WTC11 (cell line): ENCODE measurements around the gene SLC44A2. TPM values are rescaled to one million over a fixed set of nuclear protein-coding genes. Genes with fewer than 3 reads are reported as not detected.
A peak's percentile ranks its signal among the peaks of the same experiment; 100 is the strongest.

Source experiments
- ELF4 ChIP-seq: sonication (generic); formaldehyde crosslinking; IDR thresholded peaks from 2 replicates; pipeline ENCODE4 v1.8.1; 2022; ENCODE audit warnings: low read depth, mild to moderate bottlenecking, moderate library complexity, missing genetic modification reagents
- ETV6 ChIP-seq: sonication (generic); formaldehyde crosslinking; IDR thresholded peaks from 2 replicates; pipeline ENCODE4 v1.8.1; 2022; ENCODE audit warnings: mild to moderate bottlenecking, missing genetic modification reagents
- FOXK1 ChIP-seq: sonication (generic); formaldehyde crosslinking; IDR thresholded peaks from 2 replicates; pipeline ENCODE4 v1.8.0; 2022; ENCODE audit warnings: mild to moderate bottlenecking, moderate library complexity, missing genetic modification reagents
- FOXP1 ChIP-seq: sonication (generic); formaldehyde crosslinking; IDR thresholded peaks from 2 replicates; pipeline ENCODE4 v1.8.0; 2022; ENCODE audit warnings: missing genetic modification reagents, mild to moderate bottlenecking, moderate library complexity, borderline replicate concordance
- GRHL2 ChIP-seq: fragments of 250-450 bp; sonication (Bioruptor Pico); IDR thresholded peaks from 2 replicates; pipeline ENCODE4 v1.8.0; 2022; ENCODE audit warnings: mild to moderate bottlenecking, moderate library complexity; ENCODE audit not compliant: insufficient replicate concordance, severe bottlenecking
- HMGA2 ChIP-seq: fragments of 250-450 bp; sonication (Bioruptor Pico); IDR thresholded peaks from 2 replicates; pipeline ENCODE4 v1.4.0; 2021; ENCODE audit warnings: mild to moderate bottlenecking, moderate library complexity
- JUN ChIP-seq: sonication (generic); formaldehyde crosslinking; IDR thresholded peaks from 2 replicates; pipeline ENCODE4 v1.8.0; 2023; ENCODE audit warnings: mild to moderate bottlenecking, missing genetic modification reagents
- MYBL2 ChIP-seq: sonication (generic); formaldehyde crosslinking; IDR thresholded peaks from 2 replicates; pipeline ENCODE4 v1.8.1; 2023; ENCODE audit warnings: mild to moderate bottlenecking, moderate library complexity, missing genetic modification reagents
- NFATC4 ChIP-seq: fragments of 250-450 bp; sonication (Bioruptor Pico); IDR thresholded peaks from 2 replicates; pipeline ENCODE4 v1.9.0; 2021; ENCODE audit warnings: mild to moderate bottlenecking
- NFYB ChIP-seq: sonication (generic); formaldehyde crosslinking; conservative IDR thresholded peaks from 2 replicates; pipeline ENCODE4 v1.8.0; 2022; ENCODE audit warnings: low read depth, missing genetic modification reagents
- NR1H2 ChIP-seq: sonication (generic); formaldehyde crosslinking; IDR thresholded peaks from 2 replicates; pipeline ENCODE4 v1.9.0; 2021; ENCODE audit warnings: mild to moderate bottlenecking, moderate library complexity, missing genetic modification reagents
- PRRX2 ChIP-seq: fragments of 250-450 bp; sonication (Bioruptor Pico); IDR thresholded peaks from 2 replicates; pipeline ENCODE4 v1.8.0; 2021; ENCODE audit warnings: mild to moderate bottlenecking
- TCF7 ChIP-seq: sonication (generic); formaldehyde crosslinking; IDR thresholded peaks from 2 replicates; pipeline ENCODE4 v1.8.0; 2022; ENCODE audit warnings: mild to moderate bottlenecking, low read depth, missing genetic modification reagents, moderate library complexity
- TEAD4 ChIP-seq: sonication (generic); formaldehyde crosslinking; IDR thresholded peaks from 2 replicates; pipeline ENCODE4 v1.8.0; 2022; ENCODE audit warnings: mild to moderate bottlenecking, missing genetic modification reagents
- ZNF219 ChIP-seq: sonication (generic); formaldehyde crosslinking; IDR thresholded peaks from 2 replicates; pipeline ENCODE4 v1.8.0; 2023; ENCODE audit warnings: missing genetic modification reagents, mild to moderate bottlenecking, borderline replicate concordance
- ZNF232 ChIP-seq: sonication (generic); formaldehyde crosslinking; IDR thresholded peaks from 2 replicates; pipeline ENCODE4 v1.8.0; 2022; ENCODE audit warnings: mild to moderate bottlenecking, missing genetic modification reagents
- ZNF416 ChIP-seq: fragments of 250-450 bp; sonication (Bioruptor Pico); IDR thresholded peaks from 2 replicates; pipeline ENCODE4 v1.9.0; 2021; ENCODE audit warnings: mild to moderate bottlenecking, inconsistent platforms
- total RNA-seq: library from RNA; stranded (reverse); gene quantifications from 3 replicates; pipeline ENCODE4 v1.2.3, GENCODE V29; 2021
- TF ChIP-seq, protein P1 (sequence below): sonication (generic); formaldehyde crosslinking; IDR thresholded peaks from 2 replicates; pipeline ENCODE4 v1.8.0; 2022; ENCODE audit warnings: missing genetic modification reagents
- TF ChIP-seq, protein P2 (sequence below): fragments of 250-450 bp; sonication (Bioruptor Pico); IDR thresholded peaks from 2 replicates; pipeline ENCODE4 v1.9.0; 2021; ENCODE audit warnings: mild to moderate bottlenecking
- TF ChIP-seq, protein P3 (sequence below): sonication (generic); formaldehyde crosslinking; IDR thresholded peaks from 2 replicates; pipeline ENCODE4 v1.8.0; 2023; ENCODE audit warnings: missing genetic modification reagents
- TF ChIP-seq, protein P4 (sequence below): sonication (generic); formaldehyde crosslinking; IDR thresholded peaks from 2 replicates; pipeline ENCODE4 v1.8.1; 2023; ENCODE audit warnings: mild to moderate bottlenecking, missing genetic modification reagents
- TF ChIP-seq, protein P5 (sequence below): sonication (generic); formaldehyde crosslinking; IDR thresholded peaks from 2 replicates; pipeline ENCODE4 v1.8.1; 2022; ENCODE audit warnings: low read depth, missing genetic modification reagents, borderline replicate concordance
- TF ChIP-seq, protein P6 (sequence below): sonication (generic); formaldehyde crosslinking; IDR thresholded peaks from 2 replicates; pipeline ENCODE4 v1.8.0; 2022; ENCODE audit warnings: mild to moderate bottlenecking, missing genetic modification reagents
- TF ChIP-seq, protein P7 (sequence below): sonication (generic); formaldehyde crosslinking; IDR thresholded peaks from 2 replicates; pipeline ENCODE4 v1.8.1; 2023; ENCODE audit warnings: mild to moderate bottlenecking, missing genetic modification reagents, moderate library complexity
- TF ChIP-seq, protein P8 (sequence below): sonication (generic); formaldehyde crosslinking; IDR thresholded peaks from 2 replicates; pipeline ENCODE4 v1.8.0; 2023; ENCODE audit warnings: mild to moderate bottlenecking, missing genetic modification reagents

Gene SLC44A2
- total RNA-seq, 1 experiment from 2014 or later: 109 TPM

DNA sequence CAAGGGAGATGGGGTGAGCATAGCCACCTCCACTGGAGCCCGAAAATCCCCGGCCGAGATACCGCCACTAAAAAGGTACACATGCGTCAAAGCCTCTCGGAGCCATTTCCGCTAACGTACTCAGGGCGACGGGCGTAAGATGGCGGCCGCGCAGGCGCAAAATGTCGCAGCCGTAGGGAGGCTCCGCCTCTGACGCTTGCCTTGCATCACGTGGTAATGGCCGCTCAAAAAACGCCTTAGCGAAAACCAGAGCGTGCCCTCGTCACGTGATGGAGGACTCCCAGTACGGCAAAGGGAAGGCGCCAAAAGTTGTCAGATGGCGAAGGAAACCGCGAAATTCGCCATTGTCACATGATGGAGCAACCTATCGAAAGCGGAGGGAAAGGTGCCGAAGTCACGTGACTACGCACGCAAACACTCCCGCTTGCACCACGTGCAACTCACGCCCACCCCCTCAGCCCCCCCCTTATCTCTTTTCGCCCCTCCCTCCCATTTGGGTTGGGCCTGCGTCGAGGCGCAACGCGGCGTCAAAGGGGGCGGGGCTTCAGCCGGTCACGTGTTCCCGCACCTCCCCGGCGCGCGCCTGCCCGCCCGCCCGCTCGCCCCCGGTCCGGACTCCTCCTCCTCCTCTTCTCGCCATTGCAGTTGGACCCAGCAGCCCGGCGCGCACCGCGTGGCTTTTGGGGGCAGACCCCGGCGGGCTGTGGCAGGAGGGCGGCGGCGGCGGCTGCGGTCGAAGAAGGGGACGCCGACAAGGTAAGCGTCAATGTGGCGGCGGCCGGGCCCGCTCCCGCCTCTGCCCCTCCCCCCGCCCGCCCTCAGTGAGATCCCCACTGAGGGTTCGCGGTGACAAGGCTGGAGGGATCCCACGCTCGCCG lies 28.6 kb downstream of the SLC44A2 start, which contains the start of gene ILF3 (continued):
- TF ChIP-seq, protein P1, sequence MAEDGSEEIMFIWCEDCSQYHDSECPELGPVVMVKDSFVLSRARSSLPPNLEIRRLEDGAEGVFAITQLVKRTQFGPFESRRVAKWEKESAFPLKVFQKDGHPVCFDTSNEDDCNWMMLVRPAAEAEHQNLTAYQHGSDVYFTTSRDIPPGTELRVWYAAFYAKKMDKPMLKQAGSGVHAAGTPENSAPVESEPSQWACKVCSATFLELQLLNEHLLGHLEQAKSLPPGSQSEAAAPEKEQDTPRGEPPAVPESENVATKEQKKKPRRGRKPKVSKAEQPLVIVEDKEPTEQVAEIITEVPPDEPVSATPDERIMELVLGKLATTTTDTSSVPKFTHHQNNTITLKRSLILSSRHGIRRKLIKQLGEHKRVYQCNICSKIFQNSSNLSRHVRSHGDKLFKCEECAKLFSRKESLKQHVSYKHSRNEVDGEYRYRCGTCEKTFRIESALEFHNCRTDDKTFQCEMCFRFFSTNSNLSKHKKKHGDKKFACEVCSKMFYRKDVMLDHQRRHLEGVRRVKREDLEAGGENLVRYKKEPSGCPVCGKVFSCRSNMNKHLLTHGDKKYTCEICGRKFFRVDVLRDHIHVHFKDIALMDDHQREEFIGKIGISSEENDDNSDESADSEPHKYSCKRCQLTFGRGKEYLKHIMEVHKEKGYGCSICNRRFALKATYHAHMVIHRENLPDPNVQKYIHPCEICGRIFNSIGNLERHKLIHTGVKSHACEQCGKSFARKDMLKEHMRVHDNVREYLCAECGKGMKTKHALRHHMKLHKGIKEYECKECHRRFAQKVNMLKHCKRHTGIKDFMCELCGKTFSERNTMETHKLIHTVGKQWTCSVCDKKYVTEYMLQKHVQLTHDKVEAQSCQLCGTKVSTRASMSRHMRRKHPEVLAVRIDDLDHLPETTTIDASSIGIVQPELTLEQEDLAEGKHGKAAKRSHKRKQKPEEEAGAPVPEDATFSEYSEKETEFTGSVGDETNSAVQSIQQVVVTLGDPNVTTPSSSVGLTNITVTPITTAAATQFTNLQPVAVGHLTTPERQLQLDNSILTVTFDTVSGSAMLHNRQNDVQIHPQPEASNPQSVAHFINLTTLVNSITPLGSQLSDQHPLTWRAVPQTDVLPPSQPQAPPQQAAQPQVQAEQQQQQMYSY (CRISPR knock-in tag): no peak; the same call in 1 of the 2 replicates
- TF ChIP-seq ZNF219 (peak; percentile 80; the same call in 1 of the 2 replicates), GRHL2 (no peak), HMGA2 (CRISPR knock-in tag) (no peak), ELF4 (CRISPR knock-in tag) (0 out of 2 replicates have a peak, but pooled peaks have one; percentile 38), NR1H2 (CRISPR knock-in tag) (no peak), NFATC4 (CRISPR knock-in tag) (no peak), TCF7 (CRISPR knock-in tag) (no peak), FOXP1 (CRISPR knock-in tag) (peak; percentile 83; the same call in 1 of the 2 replicates), ZNF232 (CRISPR knock-in tag) (peak; percentile 95), PRRX2 (CRISPR knock-in tag) (no peak), ETV6 (CRISPR knock-in tag) (peak; percentile 91), ZNF416 (no peak), NFYB (CRISPR knock-in tag) (peak; percentile 81), TEAD4 (CRISPR knock-in tag) (no peak; the same call in 1 of the 2 replicates), FOXK1 (peak; percentile 97), JUN (CRISPR knock-in tag) (0 out of 2 replicates have a peak, but pooled peaks have one; percentile 19), MYBL2 (CRISPR knock-in tag) (peak; percentile 96; the same call in 1 of the 2 replicates)
- TF ChIP-seq, protein P2, sequence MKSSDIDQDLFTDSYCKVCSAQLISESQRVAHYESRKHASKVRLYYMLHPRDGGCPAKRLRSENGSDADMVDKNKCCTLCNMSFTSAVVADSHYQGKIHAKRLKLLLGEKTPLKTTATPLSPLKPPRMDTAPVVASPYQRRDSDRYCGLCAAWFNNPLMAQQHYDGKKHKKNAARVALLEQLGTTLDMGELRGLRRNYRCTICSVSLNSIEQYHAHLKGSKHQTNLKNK (CRISPR knock-in tag): no peak
- TF ChIP-seq, protein P3, sequence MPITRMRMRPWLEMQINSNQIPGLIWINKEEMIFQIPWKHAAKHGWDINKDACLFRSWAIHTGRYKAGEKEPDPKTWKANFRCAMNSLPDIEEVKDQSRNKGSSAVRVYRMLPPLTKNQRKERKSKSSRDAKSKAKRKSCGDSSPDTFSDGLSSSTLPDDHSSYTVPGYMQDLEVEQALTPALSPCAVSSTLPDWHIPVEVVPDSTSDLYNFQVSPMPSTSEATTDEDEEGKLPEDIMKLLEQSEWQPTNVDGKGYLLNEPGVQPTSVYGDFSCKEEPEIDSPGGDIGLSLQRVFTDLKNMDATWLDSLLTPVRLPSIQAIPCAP: no peak; the same call in 1 of the 2 replicates
- TF ChIP-seq, protein P4, sequence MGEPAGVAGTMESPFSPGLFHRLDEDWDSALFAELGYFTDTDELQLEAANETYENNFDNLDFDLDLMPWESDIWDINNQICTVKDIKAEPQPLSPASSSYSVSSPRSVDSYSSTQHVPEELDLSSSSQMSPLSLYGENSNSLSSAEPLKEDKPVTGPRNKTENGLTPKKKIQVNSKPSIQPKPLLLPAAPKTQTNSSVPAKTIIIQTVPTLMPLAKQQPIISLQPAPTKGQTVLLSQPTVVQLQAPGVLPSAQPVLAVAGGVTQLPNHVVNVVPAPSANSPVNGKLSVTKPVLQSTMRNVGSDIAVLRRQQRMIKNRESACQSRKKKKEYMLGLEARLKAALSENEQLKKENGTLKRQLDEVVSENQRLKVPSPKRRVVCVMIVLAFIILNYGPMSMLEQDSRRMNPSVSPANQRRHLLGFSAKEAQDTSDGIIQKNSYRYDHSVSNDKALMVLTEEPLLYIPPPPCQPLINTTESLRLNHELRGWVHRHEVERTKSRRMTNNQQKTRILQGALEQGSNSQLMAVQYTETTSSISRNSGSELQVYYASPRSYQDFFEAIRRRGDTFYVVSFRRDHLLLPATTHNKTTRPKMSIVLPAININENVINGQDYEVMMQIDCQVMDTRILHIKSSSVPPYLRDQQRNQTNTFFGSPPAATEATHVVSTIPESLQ (CRISPR knock-in tag): no peak
- TF ChIP-seq, protein P5, sequence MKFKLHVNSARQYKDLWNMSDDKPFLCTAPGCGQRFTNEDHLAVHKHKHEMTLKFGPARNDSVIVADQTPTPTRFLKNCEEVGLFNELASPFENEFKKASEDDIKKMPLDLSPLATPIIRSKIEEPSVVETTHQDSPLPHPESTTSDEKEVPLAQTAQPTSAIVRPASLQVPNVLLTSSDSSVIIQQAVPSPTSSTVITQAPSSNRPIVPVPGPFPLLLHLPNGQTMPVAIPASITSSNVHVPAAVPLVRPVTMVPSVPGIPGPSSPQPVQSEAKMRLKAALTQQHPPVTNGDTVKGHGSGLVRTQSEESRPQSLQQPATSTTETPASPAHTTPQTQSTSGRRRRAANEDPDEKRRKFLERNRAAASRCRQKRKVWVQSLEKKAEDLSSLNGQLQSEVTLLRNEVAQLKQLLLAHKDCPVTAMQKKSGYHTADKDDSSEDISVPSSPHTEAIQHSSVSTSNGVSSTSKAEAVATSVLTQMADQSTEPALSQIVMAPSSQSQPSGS (CRISPR knock-in tag): no peak
- TF ChIP-seq, protein P6, sequence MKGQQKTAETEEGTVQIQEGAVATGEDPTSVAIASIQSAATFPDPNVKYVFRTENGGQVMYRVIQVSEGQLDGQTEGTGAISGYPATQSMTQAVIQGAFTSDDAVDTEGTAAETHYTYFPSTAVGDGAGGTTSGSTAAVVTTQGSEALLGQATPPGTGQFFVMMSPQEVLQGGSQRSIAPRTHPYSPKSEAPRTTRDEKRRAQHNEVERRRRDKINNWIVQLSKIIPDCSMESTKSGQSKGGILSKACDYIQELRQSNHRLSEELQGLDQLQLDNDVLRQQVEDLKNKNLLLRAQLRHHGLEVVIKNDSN (CRISPR knock-in tag): peak; percentile 100
- TF ChIP-seq, protein P7, sequence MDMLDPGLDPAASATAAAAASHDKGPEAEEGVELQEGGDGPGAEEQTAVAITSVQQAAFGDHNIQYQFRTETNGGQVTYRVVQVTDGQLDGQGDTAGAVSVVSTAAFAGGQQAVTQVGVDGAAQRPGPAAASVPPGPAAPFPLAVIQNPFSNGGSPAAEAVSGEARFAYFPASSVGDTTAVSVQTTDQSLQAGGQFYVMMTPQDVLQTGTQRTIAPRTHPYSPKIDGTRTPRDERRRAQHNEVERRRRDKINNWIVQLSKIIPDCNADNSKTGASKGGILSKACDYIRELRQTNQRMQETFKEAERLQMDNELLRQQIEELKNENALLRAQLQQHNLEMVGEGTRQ (CRISPR knock-in tag): peak; percentile 99
- TF ChIP-seq, protein P8, sequence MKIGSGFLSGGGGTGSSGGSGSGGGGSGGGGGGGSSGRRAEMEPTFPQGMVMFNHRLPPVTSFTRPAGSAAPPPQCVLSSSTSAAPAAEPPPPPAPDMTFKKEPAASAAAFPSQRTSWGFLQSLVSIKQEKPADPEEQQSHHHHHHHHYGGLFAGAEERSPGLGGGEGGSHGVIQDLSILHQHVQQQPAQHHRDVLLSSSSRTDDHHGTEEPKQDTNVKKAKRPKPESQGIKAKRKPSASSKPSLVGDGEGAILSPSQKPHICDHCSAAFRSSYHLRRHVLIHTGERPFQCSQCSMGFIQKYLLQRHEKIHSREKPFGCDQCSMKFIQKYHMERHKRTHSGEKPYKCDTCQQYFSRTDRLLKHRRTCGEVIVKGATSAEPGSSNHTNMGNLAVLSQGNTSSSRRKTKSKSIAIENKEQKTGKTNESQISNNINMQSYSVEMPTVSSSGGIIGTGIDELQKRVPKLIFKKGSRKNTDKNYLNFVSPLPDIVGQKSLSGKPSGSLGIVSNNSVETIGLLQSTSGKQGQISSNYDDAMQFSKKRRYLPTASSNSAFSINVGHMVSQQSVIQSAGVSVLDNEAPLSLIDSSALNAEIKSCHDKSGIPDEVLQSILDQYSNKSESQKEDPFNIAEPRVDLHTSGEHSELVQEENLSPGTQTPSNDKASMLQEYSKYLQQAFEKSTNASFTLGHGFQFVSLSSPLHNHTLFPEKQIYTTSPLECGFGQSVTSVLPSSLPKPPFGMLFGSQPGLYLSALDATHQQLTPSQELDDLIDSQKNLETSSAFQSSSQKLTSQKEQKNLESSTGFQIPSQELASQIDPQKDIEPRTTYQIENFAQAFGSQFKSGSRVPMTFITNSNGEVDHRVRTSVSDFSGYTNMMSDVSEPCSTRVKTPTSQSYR (CRISPR knock-in tag): no peak
